ENCODE data around the gene CD82.

GRCh38 chr11:44570411-44571155, 5.1 kb downstream of the CD82 start:
- TF ChIP-seq POLR2AphosphoS5 (IDR thresholded peaks at IDR 0.05; ENCODE audit: borderline replicate concordance, low read depth, low read length) (no peak), EZH2 (IDR thresholded peaks at IDR 0.05) (no peak), FOXP2 (optimal IDR thresholded peaks at IDR 0.05; ENCODE audit: control extremely low read depth, extremely low read length, insufficient read depth) (no peak)

All from SK-N-MC (cell line).